Measurements from ENCODE around the gene CD180.

- TF ChIP-seq POLR2A (IDR thresholded peaks at IDR 0.05; ENCODE audit: low read depth, low read length) (no peak), POLR2AphosphoS5 (IDR thresholded peaks at IDR 0.05; ENCODE audit: low read depth, low read length) (no peak)
Measured at GRCh38 chr5:67147760-67148159, 48.8 kb downstream of the CD180 start.
